Peyer's patch (tissue), 4 donors: ENCODE data around the gene MEST.

ENCODE experiments used
- CTCF ChIP-seq, 6 experiments: fragments of 450-650 bp in 4 of 6; fragments of 200-600 bp in 2 of 6; sonication (generic) in 1 of 6; IDR thresholded peaks; one replicate each; pipeline ENCODE4 v1.5.1; 2017 to 2019; ENCODE audit warnings: antibody characterized with exemption in 6 of 6, mild to moderate bottlenecking in 3 of 6, moderate library complexity in 1 of 6
- POLR2A ChIP-seq, 2 donors: fragments of 450-650 bp; IDR thresholded peaks; one replicate each; pipeline ENCODE4 v1.5.1; 2017; ENCODE audit warnings: antibody characterized with exemption in 2 of 2, mild to moderate bottlenecking in 2 of 2, moderate library complexity in 2 of 2

- TF ChIP-seq CTCF (IDR thresholded peaks at IDR 0.05) = no peak
- TF ChIP-seq POLR2A (IDR thresholded peaks at IDR 0.05) = no peak
Measured at GRCh38 chr7:130515315-130516040, 23.6 kb downstream of the MEST start.
